K562 (cell line): ENCODE results near the gene SDK1. TPM values are rescaled to one million over a fixed set of nuclear protein-coding genes. Genes with fewer than 3 reads are reported as not detected.

Experiments used
- ATAC-seq: fragments of 200-7000 bp; cut with Tn5 transposase; 3 replicates; pipeline ENCODE4 v1.9.1; 2020; ENCODE audit warnings: moderate library complexity
- BruUV-seq: library from RNA; stranded (reverse); fragments of 400-500 nt; replicated peaks from 2 replicates; lab custom pipeline; 2021; lab: Mats Ljungman, UMichigan
- CTCF ChIA-PET: fragments of 300-600 bp; formaldehyde crosslinking; extraction: SDS; loops from one replicate; lab custom pipeline; 2021; ENCODE audit warnings: low intra/inter-chr PET ratio; lab: Yijun Ruan, JAX
- POLR2A ChIA-PET: fragments of 300-600, 350-650 bp; sonication (Branson Sonifier 250); formaldehyde crosslinking; extraction: SDS; loops from one replicate; lab custom pipeline; 2021; ENCODE audit warnings: antibody characterized with exemption, inconsistent platforms; lab: Yijun Ruan, JAX
- DNase-seq, 4 experiments: peaks; one replicate each; pipeline versions ENCODE4 v3.0.0 to v3.0.0-alpha.2; 2011 to 2018; ENCODE audit warnings: low spot score in 3 of 4, mixed read lengths in 3 of 4; ENCODE audit errors: extremely low read depth in 1 of 4
- FAIRE-seq: peaks from 2 replicates; lab custom pipeline; 2011; peaks lifted over from hg19 to GRCh38; lab: Jason Lieb, UNC
- H2AFZ ChIP-seq: 2 replicates; pipeline ENCODE4 v1.6.0; 2011; ENCODE audit warnings: low read depth, low read length, control low read depth, inconsistent platforms
- H3K27ac ChIP-seq: fragments of 200-600 bp; 3 replicates; pipeline ENCODE4 v1.8.0; 2011; ENCODE audit warnings: low read depth, mild to moderate bottlenecking, control low read depth, inconsistent platforms, low read length, moderate library complexity, mixed read lengths; ENCODE audit errors: extremely low read depth
- H3K27me3 ChIP-seq, 2 experiments: fragments of 300-600 bp in 1 of 2; 2 replicates in 1 of 2; 3 replicates in 1 of 2; pipeline versions ENCODE4 v1.6.0 to v1.8.0; 2011; ENCODE audit warnings: inconsistent platforms in 2 of 2, low read length in 2 of 2, mild to moderate bottlenecking in 1 of 2, mixed read lengths in 1 of 2, moderate library complexity in 1 of 2; ENCODE audit not compliant: control insufficient read depth in 2 of 2, insufficient read depth in 2 of 2
- H3K36me3 ChIP-seq: fragments of 300-600 bp; 3 replicates; pipeline ENCODE4 v1.8.0; 2011; ENCODE audit warnings: mild to moderate bottlenecking, low read length, inconsistent platforms; ENCODE audit not compliant: control insufficient read depth, insufficient read depth
- H3K4me1 ChIP-seq, 2 experiments: fragments of 200-600 bp in 1 of 2; replicated peaks in 1 of 2; 2 replicates in 1 of 2; 3 replicates in 1 of 2; pipeline versions ENCODE4 v1.5.1 to v1.8.0; 2011; ENCODE audit warnings: inconsistent platforms in 2 of 2, low read length in 2 of 2, mild to moderate bottlenecking in 1 of 2, mixed read lengths in 1 of 2, moderate library complexity in 1 of 2; ENCODE audit not compliant: control insufficient read depth in 2 of 2, insufficient read depth in 2 of 2
- H3K4me2 ChIP-seq: 2 replicates; pipeline ENCODE4 v1.6.1; 2011; ENCODE audit warnings: low read length, control low read depth, inconsistent platforms, mixed read lengths; ENCODE audit not compliant: insufficient read depth
- H3K4me3 ChIP-seq: fragments of 200-600 bp; sonication (generic), shearing (Covaris generic); 2 replicates; pipeline ENCODE4 v1.5.1; 2016; ENCODE audit warnings: control low read depth, inconsistent platforms
- H3K79me2 ChIP-seq: fragments of 200-600 bp; 3 replicates; pipeline ENCODE4 v1.8.0; 2011; ENCODE audit warnings: low read length, inconsistent platforms; ENCODE audit not compliant: control insufficient read depth, insufficient read depth
- H3K9ac ChIP-seq, 2 experiments: 2 replicates each; pipeline versions ENCODE4 v1.6.0 to v1.6.1; 2011; ENCODE audit warnings: low read depth in 2 of 2, low read length in 2 of 2, control low read depth in 1 of 2, inconsistent platforms in 1 of 2, mild to moderate bottlenecking in 1 of 2, mixed read lengths in 1 of 2; ENCODE audit not compliant: insufficient read depth in 1 of 2
- H3K9me1 ChIP-seq: one replicate; pipeline ENCODE4 v1.6.0; 2011; ENCODE audit warnings: inconsistent platforms, mild to moderate bottlenecking, low read length, moderate library complexity; ENCODE audit not compliant: control insufficient read depth, insufficient read depth
- H3K9me3 ChIP-seq: replicated peaks from 2 replicates; pipeline ENCODE4 v1.5.1; 2011; ENCODE audit warnings: low read depth, low read length, inconsistent platforms; ENCODE audit not compliant: control insufficient read depth, insufficient read depth
- H4K20me1 ChIP-seq: replicated peaks from 2 replicates; pipeline ENCODE4 v1.6.1; 2011; ENCODE audit warnings: low read length, inconsistent platforms, mixed read lengths; ENCODE audit not compliant: control insufficient read depth, insufficient read depth
- ATF1 ChIP-seq, 2 experiments: fragments of 450-650 bp in 1 of 2; IDR thresholded peaks; 2 replicates each; pipeline ENCODE4 v1.6.1; 2016; ENCODE audit warnings: missing compliant biosample characterization in 1 of 2, missing genetic modification characterization in 1 of 2
- FOXO4 ChIP-seq: fragments of 450-650 bp; formaldehyde crosslinking; IDR thresholded peaks from 2 replicates; pipeline ENCODE4 v1.4.0; 2020; ENCODE audit warnings: mild to moderate bottlenecking, moderate library complexity
- HNRNPH1 ChIP-seq: fragments of 200-400 bp; formaldehyde crosslinking; optimal IDR thresholded peaks from 2 replicates; pipeline ENCODE3; 2017; ENCODE audit warnings: low read depth, mild to moderate bottlenecking, low read length, moderate library complexity
- MEF2D ChIP-seq: conservative IDR thresholded peaks from 2 replicates; pipeline ENCODE4 v1.6.1; 2016; ENCODE audit warnings: low read depth, missing genetic modification characterization, missing compliant biosample characterization
- MYC ChIP-seq, 2 experiments: fragments of 250-450 bp in 1 of 2; sonication (Bioruptor Pico) in 1 of 2; IDR thresholded peaks; 2 replicates each; pipeline versions ENCODE4 v1.5.1 to v1.6.1; 2012 to 2021; ENCODE audit warnings: low read depth in 2 of 2, borderline replicate concordance in 1 of 2, improper control_type of control experiment in 1 of 2, low read length in 1 of 2, mild to moderate bottlenecking in 1 of 2, moderate library complexity in 1 of 2
- ZNF785 ChIP-seq: fragments of 250-450 bp; sonication (Bioruptor Pico); IDR thresholded peaks from 2 replicates; pipeline ENCODE4 v1.4.0; 2020; ENCODE audit warnings: mild to moderate bottlenecking
- WGBS: fragments of 100-300 bp; shearing (Covaris generic); methylation state at CpG from one replicate; pipeline ENCODE4 v1.1.6; 2016; ENCODE audit warnings: low coverage, mixed read lengths; ENCODE audit not compliant: insufficient coverage; ENCODE audit errors: missing lambda C conversion rate; 5-methylcytosine and 5-hydroxymethylcytosine counted together
- in situ Hi-C: fragments of 300-500 bp; cut with MboI; formaldehyde crosslinking; loops from 4 replicates; pipeline ENCODE4 v1.15.0; 2018; ENCODE audit warnings: inconsistent platforms, mixed read lengths
- intact Hi-C: fragments of 100-400 bp; cut with micrococcal nuclease; formaldehyde crosslinking; loops from 2 replicates; pipeline ENCODE4 v1.14.2; 2022
- polyA plus RNA-seq, 8 experiments: library from polyadenylated mRNA; depleted of rRNA in 4 of 8; stranded (reverse) in 5 of 8; unstranded in 3 of 8; fragments of >200 nt; fragmentation: Nextera tagmentation in 2 of 8; fragmentation: Illumina TruSeq in 1 of 8; extraction: Ambion mirVana in 2 of 8; extraction: Trizol in 1 of 8; gene quantifications; 2 replicates each; pipeline versions ENCODE4 v1.2.1 to v1.2.3, GENCODE V29; 2011 to 2014; ENCODE audit warnings: inconsistent platforms in 1 of 8, missing spikeins in 1 of 8
- total RNA-seq, 7 experiments: library from RNA; depleted of rRNA in 6 of 7; stranded (reverse); fragments of >200 nt in 6 of 7; fragmentation: Illumina TruSeq in 2 of 7; extraction: Trizol in 2 of 7; gene quantifications; 2 replicates each; pipeline versions ENCODE4 v1.2.1 to v1.2.3, GENCODE V29; 2011 to 2021; ENCODE audit warnings: low replicate concordance in 1 of 7
- TF ChIP-seq, protein P1 (sequence below): fragments of 450-650 bp; IDR thresholded peaks from 2 replicates; pipeline ENCODE4 v1.6.1; 2018; ENCODE audit not compliant: partially characterized antibody
- TF ChIP-seq, protein P2 (sequence below): fragments of 450-650 bp; IDR thresholded peaks from 2 replicates; pipeline ENCODE4 v1.6.1; 2014; ENCODE audit warnings: low read depth, mild to moderate bottlenecking, moderate library complexity, borderline replicate concordance

Gene SDK1
- total and polyA plus RNA-seq, 9 of the 15 experiments (the other 6 are each of a cell fraction or from before 2014, with no cell fraction given), result 0.16 TPM; not detected in 8

GRCh38 chr7:4184653-4185052 lies 883.6 kb downstream of the SDK1 start:
- ATAC-seq (no peak), DNase-seq (no peak), FAIRE-seq (no peak)
- Histone ChIP-seq H3K36me3 (no peaks in the 10 kb centered on the region), H3K4me2 (no peak overlapping the region), H3K27me3 (peaks cover 0 to 29% of the 10 kb centered on the region in 2 experiments; a peak in 2 of 5 replicates), H3K27ac (no peak overlapping the region), H3K9me1 (no peaks in the 10 kb centered on the region), H3K4me1 (no peaks in the 10 kb centered on the region), H3K9ac (no peak overlapping the region), H3K4me3 (no peak overlapping the region), H2AFZ (no peak overlapping the region), H4K20me1 (no peaks in the 10 kb centered on the region), H3K79me2 (no peaks in the 10 kb centered on the region), H3K9me3 (no peaks in the 10 kb centered on the region)
- ChIA-PET CTCF (no interaction called here), POLR2A (interaction anchor here (1.0 kb wide), 1 partner anchor 16 kb away, joined by 3 read pairs; no protein-coding TSS in a partner anchor)
- no TSS peak for BruUV-seq
- TF ChIP-seq FOXO4 (CRISPR knock-in tag) (no peak), HNRNPH1 (no peak), MYC (IDR thresholded peaks at IDR 0.05; ENCODE audit: low read depth, low read length) (no peak), MYC (CRISPR knock-in tag; IDR thresholded peaks at IDR 0.05; ENCODE audit: borderline replicate concordance, low read depth) (no peak), ATF1 (CRISPR knock-in tag; IDR thresholded peaks at IDR 0.05) (no peak), ATF1 (tag; IDR thresholded peaks at IDR 0.05) (no peak), ZNF785 (no peak), MEF2D (tag) (no peak)
- TF ChIP-seq, protein P1, sequence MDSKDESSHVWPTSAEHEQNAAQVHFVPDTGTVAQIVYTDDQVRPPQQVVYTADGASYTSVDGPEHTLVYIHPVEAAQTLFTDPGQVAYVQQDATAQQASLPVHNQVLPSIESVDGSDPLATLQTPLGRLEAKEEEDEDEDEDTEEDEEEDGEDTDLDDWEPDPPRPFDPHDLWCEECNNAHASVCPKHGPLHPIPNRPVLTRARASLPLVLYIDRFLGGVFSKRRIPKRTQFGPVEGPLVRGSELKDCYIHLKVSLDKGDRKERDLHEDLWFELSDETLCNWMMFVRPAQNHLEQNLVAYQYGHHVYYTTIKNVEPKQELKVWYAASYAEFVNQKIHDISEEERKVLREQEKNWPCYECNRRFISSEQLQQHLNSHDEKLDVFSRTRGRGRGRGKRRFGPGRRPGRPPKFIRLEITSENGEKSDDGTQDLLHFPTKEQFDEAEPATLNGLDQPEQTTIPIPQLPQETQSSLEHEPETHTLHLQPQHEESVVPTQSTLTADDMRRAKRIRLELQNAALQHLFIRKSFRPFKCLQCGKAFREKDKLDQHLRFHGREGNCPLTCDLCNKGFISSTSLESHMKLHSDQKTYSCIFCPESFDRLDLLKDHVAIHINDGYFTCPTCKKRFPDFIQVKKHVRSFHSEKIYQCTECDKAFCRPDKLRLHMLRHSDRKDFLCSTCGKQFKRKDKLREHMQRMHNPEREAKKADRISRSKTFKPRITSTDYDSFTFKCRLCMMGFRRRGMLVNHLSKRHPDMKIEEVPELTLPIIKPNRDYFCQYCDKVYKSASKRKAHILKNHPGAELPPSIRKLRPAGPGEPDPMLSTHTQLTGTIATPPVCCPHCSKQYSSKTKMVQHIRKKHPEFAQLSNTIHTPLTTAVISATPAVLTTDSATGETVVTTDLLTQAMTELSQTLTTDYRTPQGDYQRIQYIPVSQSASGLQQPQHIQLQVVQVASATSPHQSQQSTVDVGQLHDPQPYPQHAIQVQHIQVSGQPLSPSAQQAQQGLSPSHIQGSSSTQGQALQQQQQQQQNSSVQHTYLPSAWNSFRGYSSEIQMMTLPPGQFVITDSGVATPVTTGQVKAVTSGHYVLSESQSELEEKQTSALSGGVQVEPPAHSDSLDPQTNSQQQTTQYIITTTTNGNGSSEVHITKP, result no peak
- TF ChIP-seq, protein P2, sequence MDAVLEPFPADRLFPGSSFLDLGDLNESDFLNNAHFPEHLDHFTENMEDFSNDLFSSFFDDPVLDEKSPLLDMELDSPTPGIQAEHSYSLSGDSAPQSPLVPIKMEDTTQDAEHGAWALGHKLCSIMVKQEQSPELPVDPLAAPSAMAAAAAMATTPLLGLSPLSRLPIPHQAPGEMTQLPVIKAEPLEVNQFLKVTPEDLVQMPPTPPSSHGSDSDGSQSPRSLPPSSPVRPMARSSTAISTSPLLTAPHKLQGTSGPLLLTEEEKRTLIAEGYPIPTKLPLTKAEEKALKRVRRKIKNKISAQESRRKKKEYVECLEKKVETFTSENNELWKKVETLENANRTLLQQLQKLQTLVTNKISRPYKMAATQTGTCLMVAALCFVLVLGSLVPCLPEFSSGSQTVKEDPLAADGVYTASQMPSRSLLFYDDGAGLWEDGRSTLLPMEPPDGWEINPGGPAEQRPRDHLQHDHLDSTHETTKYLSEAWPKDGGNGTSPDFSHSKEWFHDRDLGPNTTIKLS, result no peak
- intact Hi-C loops (no loop called here), in situ Hi-C loops (no loop called here)
- 0% methylated on average over 4 of the region's 4 CpGs for WGBS
